Dedifferentiated amniotic fluid mesenchymal stem cell (primary cell): Measurements from ENCODE around the gene SEMA3C.
A peak's percentile ranks its signal among the peaks of the same experiment; 100 is the strongest.
"Not testable (repeated sequence)": the region's sequence is repeated elsewhere in the genome, so short reads cannot be mapped to it uniquely, and the experiment has no call there.

Experiments
- DNase-seq: peaks from one replicate; pipeline ENCODE4 v3.0.0-alpha.2; 2016; ENCODE audit errors: extremely low spot score

SEMA3C gene

GRCh38 chr7:80926955-80927354, 8.1 kb upstream of the SEMA3C start:
- DNase-seq = not testable (repeated sequence)

DNA sequence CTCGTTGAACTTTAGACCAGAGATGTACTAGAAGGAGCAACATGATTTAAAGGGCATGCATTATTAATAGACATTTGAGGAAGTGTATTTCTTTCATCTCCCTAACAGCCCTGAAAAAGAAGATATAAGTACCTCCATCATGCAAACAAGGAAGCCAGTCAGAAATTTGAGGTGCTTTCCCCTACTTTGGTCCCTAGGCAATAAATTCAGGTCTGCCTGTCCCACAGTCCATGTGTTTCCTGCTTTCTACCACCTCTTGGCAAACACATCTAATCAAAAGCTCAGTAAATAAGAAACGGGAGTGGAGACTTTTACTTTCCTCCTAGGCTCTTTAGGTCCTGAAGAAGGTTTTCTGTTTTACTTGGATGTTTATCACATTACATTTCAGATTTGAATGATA, 5.2 kb upstream of the SEMA3C start:
- no peak for DNase-seq

- DNase-seq = no peak
These were observed 4.4 kb upstream of the SEMA3C start for GRCh38 chr7:80923211-80923612.

- DNase-seq = no peak
These were observed 3.6 kb upstream of the SEMA3C start for GRCh38 chr7:80922253-80923049.

DNA sequence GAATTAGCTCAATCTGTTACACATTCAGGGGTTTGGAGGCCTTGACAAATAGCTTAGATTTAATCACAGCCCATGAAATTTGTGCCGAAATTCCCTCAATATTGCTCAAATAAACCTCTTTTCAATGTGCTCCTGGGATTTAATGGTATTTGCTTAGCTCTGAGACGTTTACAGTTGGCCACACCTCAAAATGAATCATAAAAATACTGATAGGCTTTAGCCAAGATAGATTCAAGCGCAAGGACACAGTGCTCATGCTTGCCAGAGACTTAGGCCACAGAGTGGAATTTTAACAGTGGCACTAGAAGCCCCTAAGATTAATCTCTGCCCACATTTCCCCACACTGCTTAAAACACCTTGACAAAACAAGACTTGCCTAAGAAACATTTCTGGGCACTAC, 2.3 kb upstream of the SEMA3C start:
- DNase-seq = no peak

DNA sequence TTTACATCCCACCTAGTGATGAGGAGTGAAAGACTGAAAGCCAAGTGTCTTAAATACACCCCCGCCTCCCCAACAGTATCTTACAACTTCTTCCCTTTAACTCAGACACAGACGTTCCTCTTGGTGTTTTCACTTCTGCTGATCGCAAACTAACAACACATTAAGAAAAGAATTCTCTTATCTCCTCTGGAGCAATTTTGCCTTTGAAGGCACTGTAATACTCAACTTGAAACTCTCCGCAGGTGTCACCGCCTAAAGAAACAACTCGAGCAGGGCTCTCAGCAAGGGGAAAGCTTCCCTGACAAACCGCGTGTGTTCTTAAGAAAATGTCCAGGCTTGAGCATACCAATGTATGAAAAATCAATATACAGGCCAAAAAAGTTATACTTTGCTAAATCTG, 452 bp downstream of the SEMA3C start:
- no peak for DNase-seq

DNA sequence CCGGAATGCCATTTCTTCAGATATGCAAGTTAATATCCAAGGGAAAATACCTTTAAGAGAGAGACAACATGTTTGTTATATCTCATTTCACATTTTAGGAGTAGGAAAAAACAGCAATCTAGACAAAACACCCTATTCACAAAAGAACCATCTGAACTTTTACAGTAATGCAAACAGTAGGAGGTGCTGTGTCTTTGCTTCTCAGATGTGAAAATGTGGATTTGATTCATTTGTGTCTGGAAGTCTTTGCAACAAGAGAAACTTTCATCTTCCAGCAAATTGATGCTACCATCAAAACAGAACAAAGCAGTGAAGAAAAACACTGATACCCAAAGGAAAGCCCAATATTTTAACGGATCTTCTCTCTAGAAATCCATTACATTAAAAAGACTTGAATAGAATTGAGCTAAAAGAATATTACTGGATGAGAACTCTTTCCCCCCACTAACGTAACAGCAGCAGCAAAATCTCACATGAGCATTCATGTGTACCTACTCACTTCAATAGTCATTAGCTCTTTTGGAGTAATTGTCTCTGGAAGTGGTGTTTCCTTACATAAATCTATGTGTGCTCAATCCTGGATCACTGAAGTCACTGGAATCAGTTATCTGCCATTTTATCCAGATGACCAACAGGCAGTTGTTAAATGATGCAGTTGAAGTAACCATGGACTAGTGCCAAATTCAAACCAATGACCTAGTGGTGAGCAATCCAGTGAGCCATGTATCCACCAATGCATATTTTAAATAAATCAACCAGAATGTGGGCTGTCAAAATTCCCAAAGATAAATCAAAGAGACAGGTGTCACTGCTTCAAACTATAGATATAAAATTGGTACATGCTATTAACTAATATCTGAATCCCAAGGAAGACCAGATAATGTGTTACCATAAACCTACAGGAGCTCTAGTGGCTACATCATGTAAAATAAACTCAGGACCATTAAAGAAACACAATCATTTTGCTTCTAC, 1.8 kb downstream of the SEMA3C start:
- peak; percentile 30 for DNase-seq

GRCh38 chr7:80910228-80910627, 8.6 kb downstream of the SEMA3C start:
- no peak for DNase-seq

DNA sequence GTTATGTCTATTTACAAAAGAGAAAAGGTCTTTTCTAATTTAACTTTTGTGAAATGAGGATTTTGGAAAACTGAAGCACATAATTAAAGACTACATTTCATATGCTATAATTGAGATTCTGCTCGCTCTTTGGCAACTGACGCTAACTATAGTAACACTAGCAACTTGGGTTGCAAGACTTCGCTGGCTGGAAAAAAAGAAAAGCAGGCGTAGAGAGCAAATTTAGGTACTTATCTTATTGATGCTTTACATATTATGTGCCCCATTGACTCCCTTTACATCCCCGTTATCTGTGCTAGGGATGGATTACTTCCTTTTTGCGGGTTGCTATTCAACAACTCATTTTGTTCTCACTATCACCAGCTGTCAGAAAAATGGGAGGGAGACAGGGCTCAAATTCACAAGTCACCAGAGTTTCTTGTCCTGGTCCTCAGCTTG, 10.5 kb downstream of the SEMA3C start:
- no peak for DNase-seq

DNA sequence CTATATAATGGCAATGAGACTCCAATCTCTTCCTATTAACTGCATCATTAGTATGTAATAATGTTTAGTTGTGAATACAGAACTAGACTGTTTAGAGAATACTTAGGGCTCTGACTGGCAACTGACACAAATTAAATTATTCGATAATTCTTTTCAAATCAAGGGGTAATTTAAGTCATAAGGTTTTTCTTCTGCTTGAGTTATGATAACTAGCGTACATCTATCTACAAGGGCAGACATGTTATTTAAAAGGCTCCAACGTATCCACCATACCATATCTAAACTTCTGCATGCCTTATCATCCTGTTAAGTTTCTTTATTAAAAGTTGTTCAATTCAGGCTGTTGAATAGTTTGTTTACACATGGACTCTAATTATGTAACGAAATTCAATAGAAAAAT, 11.2 kb downstream of the SEMA3C start:
- no peak for DNase-seq

- DNase-seq = no peak
These were observed 11.7 kb downstream of the SEMA3C start for GRCh38 chr7:80907141-80907601.

- no peak for DNase-seq
These were observed 13.5 kb downstream of the SEMA3C start for GRCh38 chr7:80905334-80905733.

GRCh38 chr7:80902716-80903308, 16.0 kb downstream of the SEMA3C start:
- DNase-seq = no peak

DNA sequence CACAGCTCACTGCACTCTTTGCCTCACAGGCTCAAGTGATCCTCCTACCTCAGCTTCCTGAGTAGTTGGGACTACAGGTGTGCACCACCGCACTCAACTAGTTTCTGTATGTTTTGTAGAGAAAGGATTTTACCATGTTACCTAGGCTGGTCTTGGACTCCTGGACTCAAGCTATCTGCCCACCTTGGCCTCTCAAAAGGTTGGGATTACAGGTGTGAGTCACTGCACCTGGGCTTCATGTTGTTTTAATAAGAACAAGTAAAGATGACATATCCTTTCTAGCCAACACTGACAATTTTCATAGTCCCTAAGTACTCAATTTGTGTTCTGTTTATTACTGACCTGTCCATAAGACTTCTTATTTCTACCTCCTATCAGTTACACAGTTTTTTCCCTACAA, 16.8 kb downstream of the SEMA3C start:
- no peak for DNase-seq

DNA sequence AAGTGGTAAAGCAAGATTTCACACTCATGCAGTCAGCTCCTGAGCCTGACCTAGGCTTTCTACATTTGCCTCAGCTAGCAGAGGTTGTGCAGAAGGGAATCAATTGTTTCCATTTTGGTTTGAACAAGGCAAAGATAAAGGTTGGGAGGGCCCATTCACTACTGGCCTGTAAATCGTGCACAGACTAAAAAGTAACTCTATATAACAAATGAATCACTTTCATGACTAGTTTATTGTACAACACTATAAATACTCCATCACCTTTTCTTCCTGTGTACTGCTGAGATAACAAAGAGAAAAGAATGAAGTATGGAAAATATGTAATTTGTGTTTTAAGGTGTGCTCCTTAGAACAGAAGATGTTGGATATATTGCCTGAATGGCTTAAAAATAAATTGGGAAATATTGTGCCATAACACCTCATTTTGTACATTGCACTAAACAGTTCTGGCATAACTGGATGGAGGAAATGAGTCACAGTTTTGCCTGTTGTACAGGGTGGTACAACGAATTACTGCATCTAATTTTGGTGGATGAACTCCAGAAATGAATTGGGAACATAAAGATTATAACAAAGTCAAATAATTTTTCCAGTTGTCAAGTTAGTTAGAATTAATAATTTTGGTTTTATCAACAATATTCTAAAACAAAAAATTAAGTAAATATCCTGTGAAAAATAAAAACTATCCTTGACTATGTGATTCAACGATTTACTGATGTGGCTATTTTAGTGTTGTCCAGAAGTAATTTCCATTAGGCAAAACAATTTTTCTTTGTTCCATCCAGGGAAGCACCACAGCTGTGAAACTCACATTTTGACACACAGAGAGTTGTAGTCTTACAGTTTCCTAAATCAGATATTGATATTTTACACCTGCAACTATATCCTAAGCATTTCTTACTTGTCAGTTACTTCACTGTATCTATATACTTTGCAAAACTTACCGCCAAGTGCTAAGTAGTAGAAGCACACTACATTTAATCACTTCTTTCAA, 18.0 kb downstream of the SEMA3C start:
- peak; percentile 58 for DNase-seq

- DNase-seq = no peak
These were observed 21.8 kb downstream of the SEMA3C start for GRCh38 chr7:80896906-80897598.

- DNase-seq = no peak
These were observed 23.8 kb downstream of the SEMA3C start for GRCh38 chr7:80895056-80895455.

- no peak for DNase-seq
These were observed 27.6 kb downstream of the SEMA3C start for GRCh38 chr7:80891259-80891544.

DNA sequence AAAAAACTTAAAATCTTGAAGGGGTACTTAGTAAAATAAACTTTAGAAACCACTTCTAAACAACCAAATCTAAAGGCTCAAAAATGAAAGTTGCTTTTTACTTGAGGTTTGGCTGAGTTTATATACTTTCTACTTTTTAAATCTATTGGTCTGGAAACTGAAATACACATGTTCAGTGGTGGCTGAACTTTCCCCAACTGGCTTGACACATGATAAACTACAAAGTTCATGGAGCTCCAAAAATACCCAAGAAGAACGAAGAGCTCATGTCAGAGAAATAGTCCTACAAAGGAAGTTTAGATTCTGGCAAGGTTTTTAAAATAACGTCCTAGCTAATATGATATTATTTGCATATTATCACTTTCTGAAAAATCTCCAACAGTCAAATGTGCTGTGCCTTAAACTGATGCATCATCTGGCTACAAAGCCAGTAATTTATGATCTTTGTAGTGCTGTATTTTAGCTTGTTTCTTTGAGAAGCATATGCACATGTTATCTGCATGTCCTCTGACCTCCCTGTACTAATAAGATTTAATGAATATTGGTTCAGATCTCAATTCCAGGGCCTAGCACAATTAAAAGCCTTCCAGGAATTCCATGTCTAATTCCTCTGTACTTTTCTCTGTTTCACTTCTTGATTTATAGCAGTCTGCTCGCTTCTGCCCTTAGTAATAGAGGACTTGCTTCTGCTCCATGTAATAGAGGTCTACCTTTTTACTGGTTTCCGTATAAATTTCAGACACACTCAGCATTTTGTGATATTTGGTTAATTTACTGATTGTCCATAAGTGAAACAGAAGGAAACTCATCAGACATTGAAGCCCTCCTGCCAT, 28.2 kb downstream of the SEMA3C start:
- no peak for DNase-seq

DNA sequence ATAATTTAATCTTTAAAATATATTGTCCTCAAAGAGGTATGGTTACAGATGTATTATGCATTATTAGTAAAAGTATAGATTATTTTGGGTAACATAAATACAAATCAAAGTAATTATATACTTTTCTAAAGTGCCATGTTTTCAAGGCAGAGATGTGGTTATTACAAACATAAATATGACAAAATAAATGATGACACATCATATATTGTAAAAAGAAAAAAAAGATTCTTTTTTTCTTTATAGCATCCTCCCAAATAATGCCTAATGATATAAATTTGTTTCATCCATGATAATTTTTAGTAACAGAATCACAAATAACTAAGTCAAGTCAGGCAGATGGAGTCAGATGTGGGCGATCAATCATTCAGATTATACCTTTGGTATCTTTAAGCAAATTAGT, 29.3 kb downstream of the SEMA3C start:
- DNase-seq = no peak
